NCI-H2107 treated with DMSO at 0.1 percent for 48 hours (cell line): ENCODE measurements around the gene FLT3.
"Not testable (repeated sequence)": the region's sequence is repeated elsewhere in the genome, so short reads cannot be mapped to it uniquely, and the experiment has no call there.

Experiments
- DNase-seq: peaks from one replicate; lab custom pipeline; 2025; ENCODE audit not compliant: unreplicated experiment; lab: John Stamatoyannopoulos, UW

Gene FLT3

GRCh38 chr13:28100150-28101121, at the start of gene FLT3:
Gene FLT3 (minus strand): TSS chr13:28100576. CDS start chr13:28100510, 66 bp downstream.
- DNase-seq: no peak

- DNase-seq: no peak
Measured at GRCh38 chr13:28147495-28147894, 47.1 kb upstream of the FLT3 start.

GRCh38 chr13:28145049-28145448, 44.7 kb upstream of the FLT3 start:
- DNase-seq: no peak

GRCh38 chr13:28141542-28141941, 41.2 kb upstream of the FLT3 start:
- not testable (repeated sequence) for DNase-seq

GRCh38 chr13:28140433-28141125, 40.2 kb upstream of the FLT3 start:
- DNase-seq: no peak

GRCh38 chr13:28138756-28139470, 38.5 kb upstream of the FLT3 start:
- peak; percentile 19 for DNase-seq

GRCh38 chr13:28138012-28138755, 37.8 kb upstream of the FLT3 start, which contains the start of gene PAN3:
Gene PAN3 (plus strand): TSS chr13:28138545. CDS start chr13:28138658, 113 bp downstream.
- peak; percentile 40 for DNase-seq

GRCh38 chr13:28137596-28137995, 37.2 kb upstream of the FLT3 start:
- no peak for DNase-seq

- no peak for DNase-seq
Measured at GRCh38 chr13:28136916-28137315, 36.5 kb upstream of the FLT3 start.

- DNase-seq: no peak
Measured at GRCh38 chr13:28131646-28132045, 31.3 kb upstream of the FLT3 start.

GRCh38 chr13:28129911-28130693, 29.7 kb upstream of the FLT3 start:
- DNase-seq: no peak

GRCh38 chr13:28128926-28129325, 28.6 kb upstream of the FLT3 start:
- no peak for DNase-seq

GRCh38 chr13:28128030-28128429, 27.7 kb upstream of the FLT3 start:
- no peak for DNase-seq

GRCh38 chr13:28121224-28121623, 20.8 kb upstream of the FLT3 start:
- no peak for DNase-seq

- DNase-seq: no peak
Measured at GRCh38 chr13:28120317-28120716, 19.9 kb upstream of the FLT3 start.

- no peak for DNase-seq
Measured at GRCh38 chr13:28117689-28118377, 17.5 kb upstream of the FLT3 start.

- DNase-seq: no peak
Measured at GRCh38 chr13:28116736-28117135, 16.4 kb upstream of the FLT3 start.

- no peak for DNase-seq
Measured at GRCh38 chr13:28110414-28110813, 10.0 kb upstream of the FLT3 start.

- no peak for DNase-seq
Measured at GRCh38 chr13:28106976-28107375, 6.6 kb upstream of the FLT3 start.
